Superior temporal gyrus (tissue), 1 donor: ENCODE results near the gene ZNF583.

ENCODE experiments used
- DNase-seq: peaks from one replicate; pipeline ENCODE4 v3.0.0-alpha.2; 2016; ENCODE audit errors: extremely low spot score

ZNF583 gene

DNA sequence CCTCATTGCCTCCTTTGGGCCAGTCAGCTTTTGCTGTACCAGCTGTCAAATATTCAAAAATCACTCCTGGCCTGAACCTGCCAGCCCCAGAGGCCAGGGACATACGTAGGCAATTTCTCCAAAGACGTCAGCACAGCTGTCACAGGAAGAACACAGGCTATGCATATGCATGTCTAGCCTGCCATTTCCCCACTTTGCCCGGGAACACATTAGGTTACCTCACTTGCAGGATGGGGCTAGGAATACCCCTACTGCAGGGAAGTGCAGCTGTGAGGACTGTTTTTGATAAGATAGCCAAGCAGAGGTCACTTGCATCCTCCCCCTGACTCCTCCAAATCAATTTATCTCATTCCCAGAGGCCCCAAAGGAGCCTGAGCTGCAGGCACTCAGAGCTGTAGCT lies 70.2 kb downstream of the ZNF583 start:
- no peak for DNase-seq

- DNase-seq = peak; percentile 7
Observed at GRCh38 chr19:56476093-56476492, 72.0 kb downstream of the ZNF583 start.
